HEK293 (cell line): ENCODE measurements around the gene SYT4.

Experiments used
- CTCF ChIA-PET: fragments of 350-600 bp; formaldehyde crosslinking; extraction: SDS; loops from one replicate; lab custom pipeline; 2021; ENCODE audit warnings: antibody characterized with exemption; lab: Yijun Ruan, JAX
- POLR2A ChIA-PET: fragments of 300-600 bp; formaldehyde crosslinking; extraction: SDS; loops from one replicate; lab custom pipeline; 2020; ENCODE audit warnings: antibody characterized with exemption, inconsistent platforms; lab: Yijun Ruan, JAX
- H3K27ac ChIP-seq: fragments of 200-500 bp; sonication (Bioruptor generic); 2 replicates; pipeline ENCODE4 v1.5.1; 2014; ENCODE audit warnings: low read depth, low read length, control low read depth, inconsistent platforms; ENCODE audit errors: extremely low read depth
- H3K36me3 ChIP-seq, 2 experiments: fragments of 200-500 bp in 1 of 2; sonication (Bioruptor generic) in 1 of 2; 1 replicate in 1 of 2; 2 replicates in 1 of 2; pipeline ENCODE4 v1.5.1; 2014 to 2017; ENCODE audit warnings: inconsistent platforms in 2 of 2, low read length in 2 of 2; ENCODE audit not compliant: control insufficient read depth in 2 of 2, insufficient read depth in 1 of 2
- H3K4me1 ChIP-seq: fragments of 200-500 bp; sonication (Bioruptor generic); 2 replicates; pipeline ENCODE4 v1.5.1; 2014; ENCODE audit warnings: mild to moderate bottlenecking, low read length, inconsistent platforms; ENCODE audit not compliant: control insufficient read depth, insufficient read depth
- H3K4me3 ChIP-seq: 2 replicates; pipeline ENCODE4 v1.5.1; 2011; ENCODE audit warnings: low read depth, mild to moderate bottlenecking, control low read depth, low read length, moderate library complexity
- H3K9me3 ChIP-seq: fragments of 200-500 bp; sonication (Bioruptor generic); 2 replicates; pipeline ENCODE4 v1.5.1; 2014; ENCODE audit warnings: low read depth, low read length, inconsistent platforms; ENCODE audit not compliant: control insufficient read depth, insufficient read depth
- HOXC10 ChIP-seq: sonication (generic); formaldehyde crosslinking; IDR thresholded peaks from 2 replicates; pipeline ENCODE4 v1.8.1; 2023; ENCODE audit warnings: mild to moderate bottlenecking, missing genetic modification reagents
- IKZF3 ChIP-seq: fragments of 450-650 bp; IDR thresholded peaks from 2 replicates; pipeline ENCODE4 v1.5.0; 2018; ENCODE audit warnings: missing biosample characterization, mild to moderate bottlenecking, missing genetic modification characterization, moderate library complexity
- ZBTB17 ChIP-seq: fragments of 450-650 bp; formaldehyde crosslinking; IDR thresholded peaks from 2 replicates; pipeline ENCODE4 v1.5.1; 2016; ENCODE audit warnings: missing biosample characterization, missing genetic modification characterization
- ZBTB48 ChIP-seq: fragments of 450-650 bp; formaldehyde crosslinking; IDR thresholded peaks from 2 replicates; pipeline ENCODE4 v1.5.1; 2016; ENCODE audit warnings: missing biosample characterization, missing genetic modification characterization
- ZNF155 ChIP-seq: fragments of 450-650 bp; formaldehyde crosslinking; IDR thresholded peaks from 2 replicates; pipeline ENCODE4 v1.5.1; 2016; ENCODE audit warnings: missing biosample characterization, missing genetic modification characterization
- ZNF266 ChIP-seq: fragments of 450-650 bp; formaldehyde crosslinking; IDR thresholded peaks from 2 replicates; pipeline ENCODE4 v1.5.1; 2016; ENCODE audit warnings: missing biosample characterization, missing genetic modification characterization, low read depth
- ZNF274 ChIP-seq, 2 experiments: fragments of 200-500 bp in 1 of 2; fragments of 450-650 bp in 1 of 2; sonication (Bioruptor generic) in 1 of 2; formaldehyde crosslinking in 1 of 2; IDR thresholded peaks; 2 replicates each; pipeline versions ENCODE4 v1.5.1 to v1.6.1; 2014 to 2016; ENCODE audit warnings: borderline replicate concordance in 1 of 2, inconsistent platforms in 1 of 2, low read length in 1 of 2, missing biosample characterization in 1 of 2, missing genetic modification characterization in 1 of 2
- ZNF394 ChIP-seq: fragments of 450-650 bp; formaldehyde crosslinking; IDR thresholded peaks from 2 replicates; pipeline ENCODE4 v1.5.1; 2016; ENCODE audit warnings: missing biosample characterization, missing genetic modification characterization, mild to moderate bottlenecking, moderate library complexity, borderline replicate concordance
- ZNF473 ChIP-seq: fragments of 450-650 bp; formaldehyde crosslinking; IDR thresholded peaks from 2 replicates; pipeline ENCODE4 v1.5.1; 2017; ENCODE audit warnings: missing biosample characterization, missing genetic modification characterization
- ZNF48 ChIP-seq: fragments of 450-650 bp; formaldehyde crosslinking; IDR thresholded peaks from 2 replicates; pipeline ENCODE4 v1.5.1; 2016; ENCODE audit warnings: missing biosample characterization, missing genetic modification characterization
- ZNF529 ChIP-seq: fragments of 450-650 bp; formaldehyde crosslinking; IDR thresholded peaks from 2 replicates; pipeline ENCODE4 v1.5.1; 2017; ENCODE audit warnings: missing genetic modification characterization, missing biosample characterization; ENCODE audit not compliant: insufficient replicate concordance
- ZNF530 ChIP-seq: fragments of 450-650 bp; formaldehyde crosslinking; IDR thresholded peaks from 2 replicates; pipeline ENCODE4 v1.5.1; 2016; ENCODE audit warnings: low read depth, missing biosample characterization, missing genetic modification characterization
- ZNF544 ChIP-seq: fragments of 450-650 bp; formaldehyde crosslinking; IDR thresholded peaks from 2 replicates; pipeline ENCODE4 v1.5.0; 2017; ENCODE audit warnings: missing biosample characterization, missing genetic modification characterization
- ZNF664 ChIP-seq: fragments of 450-650 bp; formaldehyde crosslinking; IDR thresholded peaks from 2 replicates; pipeline ENCODE4 v1.5.1; 2016; ENCODE audit warnings: missing biosample characterization, missing genetic modification characterization
- ZNF785 ChIP-seq: fragments of 450-650 bp; formaldehyde crosslinking; IDR thresholded peaks from 2 replicates; pipeline ENCODE4 v1.5.1; 2016; ENCODE audit warnings: missing biosample characterization, missing genetic modification characterization
- ZNF837 ChIP-seq: fragments of 450-650 bp; formaldehyde crosslinking; IDR thresholded peaks from 2 replicates; pipeline ENCODE4 v1.5.1; 2016; ENCODE audit warnings: missing biosample characterization, missing genetic modification characterization
- ZXDB ChIP-seq: fragments of 450-650 bp; formaldehyde crosslinking; IDR thresholded peaks from 2 replicates; pipeline ENCODE4 v1.5.1; 2016; ENCODE audit warnings: missing biosample characterization, missing genetic modification characterization
- TF ChIP-seq, protein P1 (sequence below): fragments of 450-650 bp; formaldehyde crosslinking; IDR thresholded peaks from 2 replicates; pipeline ENCODE4 v1.5.1; 2016; ENCODE audit warnings: missing biosample characterization, missing genetic modification characterization
- TF ChIP-seq, protein P2 (sequence below): fragments of 450-650 bp; formaldehyde crosslinking; IDR thresholded peaks from 2 replicates; pipeline ENCODE4 v1.5.1; 2016; ENCODE audit warnings: missing biosample characterization, missing genetic modification characterization
- TF ChIP-seq, protein P3 (sequence below): fragments of 450-650 bp; formaldehyde crosslinking; IDR thresholded peaks from 2 replicates; pipeline ENCODE4 v1.5.1; 2016; ENCODE audit warnings: missing biosample characterization, missing genetic modification characterization
- TF ChIP-seq, protein P4 (sequence below): fragments of 450-650 bp; formaldehyde crosslinking; IDR thresholded peaks from 2 replicates; pipeline ENCODE4 v1.5.1; 2016; ENCODE audit warnings: missing biosample characterization, missing genetic modification characterization

SYT4 gene

DNA sequence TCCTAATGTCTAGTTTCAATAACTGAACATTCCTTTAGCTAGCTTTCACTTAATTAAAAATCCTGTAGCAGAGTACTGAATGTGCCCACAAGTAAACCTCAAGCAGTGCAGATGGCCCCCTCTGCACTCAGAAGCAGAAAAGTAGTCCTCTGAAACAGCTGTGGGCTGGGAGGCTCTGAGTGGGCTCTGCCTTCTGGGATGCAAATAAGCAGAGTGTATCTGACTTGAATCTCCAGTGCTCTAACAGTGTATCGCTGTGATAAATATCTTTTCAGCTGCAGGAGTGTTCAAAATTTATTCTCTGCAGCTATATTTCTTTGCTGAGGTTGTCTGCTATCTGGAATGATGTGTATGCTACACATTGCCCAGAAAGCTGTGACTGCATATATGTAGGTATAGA, 44.8 kb upstream of the SYT4 start:
- Histone ChIP-seq H3K4me3 (no peak overlapping the region), H3K27ac (no peak overlapping the region), H3K4me1 (no peaks in the 10 kb centered on the region), H3K9me3 (no peaks in the 10 kb centered on the region), H3K36me3 (no peaks in the 10 kb centered on the region)
- POLR2A ChIA-PET: no interaction called here
- CTCF ChIA-PET: no interaction called here
- TF ChIP-seq, protein P1, sequence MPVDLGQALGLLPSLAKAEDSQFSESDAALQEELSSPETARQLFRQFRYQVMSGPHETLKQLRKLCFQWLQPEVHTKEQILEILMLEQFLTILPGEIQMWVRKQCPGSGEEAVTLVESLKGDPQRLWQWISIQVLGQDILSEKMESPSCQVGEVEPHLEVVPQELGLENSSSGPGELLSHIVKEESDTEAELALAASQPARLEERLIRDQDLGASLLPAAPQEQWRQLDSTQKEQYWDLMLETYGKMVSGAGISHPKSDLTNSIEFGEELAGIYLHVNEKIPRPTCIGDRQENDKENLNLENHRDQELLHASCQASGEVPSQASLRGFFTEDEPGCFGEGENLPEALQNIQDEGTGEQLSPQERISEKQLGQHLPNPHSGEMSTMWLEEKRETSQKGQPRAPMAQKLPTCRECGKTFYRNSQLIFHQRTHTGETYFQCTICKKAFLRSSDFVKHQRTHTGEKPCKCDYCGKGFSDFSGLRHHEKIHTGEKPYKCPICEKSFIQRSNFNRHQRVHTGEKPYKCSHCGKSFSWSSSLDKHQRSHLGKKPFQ (tag by site-specific recombination): no peak

DNA sequence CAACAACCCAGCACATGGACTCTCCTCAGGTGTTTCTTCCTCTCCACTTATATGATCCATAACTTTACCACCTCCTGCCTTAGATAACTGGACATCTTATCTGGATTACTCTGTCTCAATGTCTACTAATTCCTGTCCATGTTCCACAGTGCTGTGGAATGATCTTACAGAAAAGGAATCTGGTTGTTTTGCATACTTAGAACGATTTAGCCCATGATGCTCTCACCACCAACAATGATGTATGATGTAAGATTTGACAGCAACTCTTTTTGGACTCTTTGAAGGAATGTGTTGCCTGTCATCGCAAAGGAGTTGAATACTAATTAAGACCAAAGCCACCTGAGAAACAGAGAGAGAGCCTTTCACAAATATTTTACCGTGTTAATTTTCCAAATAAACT, 37.7 kb upstream of the SYT4 start:
- H3K36me3 ChIP-seq: no peaks in the 10 kb centered on the region
- no peaks in the 10 kb centered on the region for H3K9me3 ChIP-seq
- H3K4me1 ChIP-seq: no peaks in the 10 kb centered on the region
- H3K27ac ChIP-seq: no peak overlapping the region
- no peak for TF ChIP-seq IKZF3 (tag by site-specific recombination)
- no peak for TF ChIP-seq ZNF274 (IDR thresholded peaks at IDR 0.05; ENCODE audit: low read length)
- no peak for TF ChIP-seq ZNF274 (tag by site-specific recombination; IDR thresholded peaks at IDR 0.05; ENCODE audit: borderline replicate concordance)
- TF ChIP-seq HOXC10 (CRISPR knock-in tag): no peak
- TF ChIP-seq ZNF155 (tag by site-specific recombination): no peak
- TF ChIP-seq, protein P2, sequence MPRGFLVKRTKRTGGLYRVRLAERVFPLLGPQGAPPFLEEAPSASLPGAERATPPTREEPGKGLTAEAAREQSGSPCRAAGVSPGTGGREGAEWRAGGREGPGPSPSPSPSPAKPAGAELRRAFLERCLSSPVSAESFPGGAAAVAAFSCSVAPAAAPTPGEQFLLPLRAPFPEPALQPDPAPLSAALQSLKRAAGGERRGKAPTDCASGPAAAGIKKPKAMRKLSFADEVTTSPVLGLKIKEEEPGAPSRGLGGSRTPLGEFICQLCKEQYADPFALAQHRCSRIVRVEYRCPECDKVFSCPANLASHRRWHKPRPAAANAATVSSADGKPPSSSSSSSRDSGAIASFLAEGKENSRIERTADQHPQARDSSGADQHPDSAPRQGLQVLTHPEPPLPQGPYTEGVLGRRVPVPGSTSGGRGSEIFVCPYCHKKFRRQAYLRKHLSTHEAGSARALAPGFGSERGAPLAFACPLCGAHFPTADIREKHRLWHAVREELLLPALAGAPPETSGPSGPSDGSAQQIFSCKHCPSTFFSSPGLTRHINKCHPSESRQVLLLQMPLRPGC (tag by site-specific recombination): no peak
- no peak for TF ChIP-seq ZNF394 (tag by site-specific recombination)
- TF ChIP-seq, protein P3, sequence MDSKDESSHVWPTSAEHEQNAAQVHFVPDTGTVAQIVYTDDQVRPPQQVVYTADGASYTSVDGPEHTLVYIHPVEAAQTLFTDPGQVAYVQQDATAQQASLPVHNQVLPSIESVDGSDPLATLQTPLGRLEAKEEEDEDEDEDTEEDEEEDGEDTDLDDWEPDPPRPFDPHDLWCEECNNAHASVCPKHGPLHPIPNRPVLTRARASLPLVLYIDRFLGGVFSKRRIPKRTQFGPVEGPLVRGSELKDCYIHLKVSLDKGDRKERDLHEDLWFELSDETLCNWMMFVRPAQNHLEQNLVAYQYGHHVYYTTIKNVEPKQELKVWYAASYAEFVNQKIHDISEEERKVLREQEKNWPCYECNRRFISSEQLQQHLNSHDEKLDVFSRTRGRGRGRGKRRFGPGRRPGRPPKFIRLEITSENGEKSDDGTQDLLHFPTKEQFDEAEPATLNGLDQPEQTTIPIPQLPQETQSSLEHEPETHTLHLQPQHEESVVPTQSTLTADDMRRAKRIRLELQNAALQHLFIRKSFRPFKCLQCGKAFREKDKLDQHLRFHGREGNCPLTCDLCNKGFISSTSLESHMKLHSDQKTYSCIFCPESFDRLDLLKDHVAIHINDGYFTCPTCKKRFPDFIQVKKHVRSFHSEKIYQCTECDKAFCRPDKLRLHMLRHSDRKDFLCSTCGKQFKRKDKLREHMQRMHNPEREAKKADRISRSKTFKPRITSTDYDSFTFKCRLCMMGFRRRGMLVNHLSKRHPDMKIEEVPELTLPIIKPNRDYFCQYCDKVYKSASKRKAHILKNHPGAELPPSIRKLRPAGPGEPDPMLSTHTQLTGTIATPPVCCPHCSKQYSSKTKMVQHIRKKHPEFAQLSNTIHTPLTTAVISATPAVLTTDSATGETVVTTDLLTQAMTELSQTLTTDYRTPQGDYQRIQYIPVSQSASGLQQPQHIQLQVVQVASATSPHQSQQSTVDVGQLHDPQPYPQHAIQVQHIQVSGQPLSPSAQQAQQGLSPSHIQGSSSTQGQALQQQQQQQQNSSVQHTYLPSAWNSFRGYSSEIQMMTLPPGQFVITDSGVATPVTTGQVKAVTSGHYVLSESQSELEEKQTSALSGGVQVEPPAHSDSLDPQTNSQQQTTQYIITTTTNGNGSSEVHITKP (tag by site-specific recombination): no peak
- TF ChIP-seq ZNF837 (tag by site-specific recombination): no peak
- no peak for TF ChIP-seq ZNF473 (tag by site-specific recombination)
- no peak for TF ChIP-seq ZXDB (tag by site-specific recombination)
- H3K4me3 ChIP-seq: no peak overlapping the region
- ChIA-PET POLR2A (no interaction called here), CTCF (no interaction called here)

DNA sequence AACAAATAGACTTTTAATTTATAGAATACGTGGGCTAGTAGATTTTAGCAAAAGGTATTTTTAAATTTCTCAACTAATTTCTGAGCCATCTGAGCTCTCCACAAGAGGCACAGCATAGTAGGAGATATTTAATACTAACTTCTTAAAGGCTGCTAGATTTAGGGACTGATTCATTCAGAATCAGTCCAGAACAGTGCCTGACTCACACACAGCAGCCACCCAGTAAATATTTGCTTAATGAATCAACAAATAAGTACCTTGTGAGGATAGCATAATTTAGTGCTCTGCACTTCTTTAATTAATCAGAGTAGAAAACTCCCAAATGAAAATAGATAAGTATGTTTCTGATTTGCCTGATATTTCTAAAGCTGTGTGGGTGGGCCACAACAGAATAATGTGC, 35.6 kb upstream of the SYT4 start:
- Histone ChIP-seq H3K27ac (no peak overlapping the region), H3K4me3 (no peak overlapping the region), H3K36me3 (no peaks in the 10 kb centered on the region), H3K4me1 (no peaks in the 10 kb centered on the region), H3K9me3 (no peaks in the 10 kb centered on the region)
- TF ChIP-seq, protein P4, sequence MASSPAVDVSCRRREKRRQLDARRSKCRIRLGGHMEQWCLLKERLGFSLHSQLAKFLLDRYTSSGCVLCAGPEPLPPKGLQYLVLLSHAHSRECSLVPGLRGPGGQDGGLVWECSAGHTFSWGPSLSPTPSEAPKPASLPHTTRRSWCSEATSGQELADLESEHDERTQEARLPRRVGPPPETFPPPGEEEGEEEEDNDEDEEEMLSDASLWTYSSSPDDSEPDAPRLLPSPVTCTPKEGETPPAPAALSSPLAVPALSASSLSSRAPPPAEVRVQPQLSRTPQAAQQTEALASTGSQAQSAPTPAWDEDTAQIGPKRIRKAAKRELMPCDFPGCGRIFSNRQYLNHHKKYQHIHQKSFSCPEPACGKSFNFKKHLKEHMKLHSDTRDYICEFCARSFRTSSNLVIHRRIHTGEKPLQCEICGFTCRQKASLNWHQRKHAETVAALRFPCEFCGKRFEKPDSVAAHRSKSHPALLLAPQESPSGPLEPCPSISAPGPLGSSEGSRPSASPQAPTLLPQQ (tag by site-specific recombination): no peak
- TF ChIP-seq ZNF544 (tag by site-specific recombination) (no peak), ZNF664 (tag by site-specific recombination) (no peak), ZBTB17 (no peak), ZXDB (tag by site-specific recombination) (no peak), ZBTB48 (tag by site-specific recombination) (no peak), ZNF473 (tag by site-specific recombination) (no peak), ZNF48 (tag by site-specific recombination) (no peak), ZNF785 (no peak), ZNF530 (tag by site-specific recombination) (no peak), ZNF266 (tag by site-specific recombination) (no peak), ZNF529 (tag by site-specific recombination) (no peak)
- CTCF ChIA-PET: no interaction called here
- POLR2A ChIA-PET: no interaction called here
